Omental fat pad (tissue), 4 donors: ENCODE results near the gene PHF14. TPM values are rescaled to one million over a fixed set of nuclear protein-coding genes. Genes with fewer than 3 reads are reported as not detected.

Experiments used
- ATAC-seq: fragments of 150-250 bp; one replicate; pipeline ENCODE4 v1.9.1; 2016; ENCODE audit warnings: mild to moderate bottlenecking, moderate library complexity; ENCODE audit not compliant: low FRiP score
- DNase-seq: peaks from one replicate; pipeline ENCODE4 v3.0.0-alpha.2; 2019; ENCODE audit warnings: low spot score
- total RNA-seq, 4 donors: library from RNA; depleted of rRNA; stranded (reverse); fragments of >200 nt; gene quantifications; one replicate each; pipeline ENCODE4 v1.1.0, GENCODE V29; 2016
- TF ChIP-seq, protein P1 (sequence below), 3 donors: fragments of 450-650 bp; IDR thresholded peaks; one replicate each; pipeline ENCODE4 v1.5.1; 2016 to 2017; ENCODE audit warnings: antibody characterized with exemption in 3 of 3, mild to moderate bottlenecking in 3 of 3, moderate library complexity in 2 of 3

Gene PHF14
- total RNA-seq, 4 donors from 2014 or later, result 23.2 to 46.8 (median 29.2) TPM

GRCh38 chr7:11208883-11209465 is 235.3 kb downstream of the PHF14 start:
- DNase-seq (no peak), ATAC-seq (no peak)
- TF ChIP-seq, protein P1, sequence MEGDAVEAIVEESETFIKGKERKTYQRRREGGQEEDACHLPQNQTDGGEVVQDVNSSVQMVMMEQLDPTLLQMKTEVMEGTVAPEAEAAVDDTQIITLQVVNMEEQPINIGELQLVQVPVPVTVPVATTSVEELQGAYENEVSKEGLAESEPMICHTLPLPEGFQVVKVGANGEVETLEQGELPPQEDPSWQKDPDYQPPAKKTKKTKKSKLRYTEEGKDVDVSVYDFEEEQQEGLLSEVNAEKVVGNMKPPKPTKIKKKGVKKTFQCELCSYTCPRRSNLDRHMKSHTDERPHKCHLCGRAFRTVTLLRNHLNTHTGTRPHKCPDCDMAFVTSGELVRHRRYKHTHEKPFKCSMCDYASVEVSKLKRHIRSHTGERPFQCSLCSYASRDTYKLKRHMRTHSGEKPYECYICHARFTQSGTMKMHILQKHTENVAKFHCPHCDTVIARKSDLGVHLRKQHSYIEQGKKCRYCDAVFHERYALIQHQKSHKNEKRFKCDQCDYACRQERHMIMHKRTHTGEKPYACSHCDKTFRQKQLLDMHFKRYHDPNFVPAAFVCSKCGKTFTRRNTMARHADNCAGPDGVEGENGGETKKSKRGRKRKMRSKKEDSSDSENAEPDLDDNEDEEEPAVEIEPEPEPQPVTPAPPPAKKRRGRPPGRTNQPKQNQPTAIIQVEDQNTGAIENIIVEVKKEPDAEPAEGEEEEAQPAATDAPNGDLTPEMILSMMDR (IDR thresholded peaks at IDR 0.05), result no peak

- no peak for ATAC-seq
- TF ChIP-seq, protein P1 (IDR thresholded peaks at IDR 0.05), result no peak
- no peak for DNase-seq
These were observed 236.7 kb downstream of the PHF14 start for GRCh38 chr7:11210374-11210773.

GRCh38 chr7:11212080-11212711 is 238.5 kb downstream of the PHF14 start:
- ATAC-seq (peak; percentile 58), DNase-seq (no peak)
- TF ChIP-seq, protein P1 (IDR thresholded peaks at IDR 0.05), result peak in 2 of 3 donors; percentile 31 to 45

DNA sequence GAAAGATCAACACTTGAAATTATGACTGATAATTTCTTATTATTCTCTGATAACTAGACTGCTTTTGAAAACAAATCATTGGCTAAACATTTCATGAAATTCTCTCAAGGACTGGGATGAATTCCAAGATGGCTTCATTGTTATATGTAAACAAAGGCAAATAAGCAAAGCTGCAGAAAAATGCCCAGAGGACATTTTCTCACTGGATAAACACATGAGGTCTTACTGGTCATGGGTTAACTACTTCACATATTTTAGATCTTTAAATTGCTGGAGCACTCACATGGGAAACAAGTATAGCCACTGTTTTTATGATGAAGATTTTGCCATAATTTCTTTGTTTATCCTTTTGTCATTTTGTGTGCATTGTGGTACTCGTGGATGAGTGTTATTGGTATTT is 239.1 kb downstream of the PHF14 start:
- TF ChIP-seq, protein P1 (IDR thresholded peaks at IDR 0.05), result no peak
- DNase-seq (no peak), ATAC-seq (no peak)

GRCh38 chr7:11213266-11213665 is 239.6 kb downstream of the PHF14 start:
- ATAC-seq (no peak), DNase-seq (no peak)
- TF ChIP-seq, protein P1 (IDR thresholded peaks at IDR 0.05), result no peak

DNA sequence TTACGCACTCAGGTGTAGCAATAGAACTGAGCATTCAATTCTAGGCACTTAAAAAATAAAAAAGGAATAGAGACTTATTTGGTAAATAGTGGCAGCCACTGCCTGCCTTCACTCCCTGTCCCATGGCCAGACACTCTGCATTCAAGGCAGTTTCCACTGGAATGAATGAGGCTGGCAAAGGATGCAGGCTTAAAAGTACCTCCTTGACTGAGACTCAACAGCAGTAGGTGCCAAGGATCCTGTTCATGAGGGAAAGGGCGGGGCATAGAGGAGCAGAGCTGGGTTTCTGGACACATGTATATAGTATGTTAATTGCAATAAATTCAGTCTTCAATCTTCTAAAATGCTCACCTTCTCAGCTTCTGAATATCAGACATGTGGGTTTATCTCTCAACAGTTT is 242.6 kb downstream of the PHF14 start:
- TF ChIP-seq, protein P1 (IDR thresholded peaks at IDR 0.05), result no peak
- no peak for DNase-seq
- no peak for ATAC-seq
